Panc1 (cell line): Measurements from ENCODE around the gene LIN7C. TPM values are rescaled to one million over a fixed set of nuclear protein-coding genes. Genes with fewer than 3 reads are reported as not detected.

Experiments used
- ATAC-seq: fragments of 200-7000 bp; cut with Tn5 transposase; 2 replicates; pipeline ENCODE4 v1.9.1; 2020; ENCODE audit warnings: mild to moderate bottlenecking, moderate library complexity
- BruUV-seq: library from RNA; stranded (reverse); fragments of 400-500 nt; replicated peaks from 2 replicates; lab custom pipeline; 2021; lab: Mats Ljungman, UMichigan
- CTCF ChIA-PET: fragments of 300-600 bp; sonication (Branson Sonifier 250); formaldehyde crosslinking; loops from one replicate; lab custom pipeline; 2022; ENCODE audit warnings: antibody characterized with exemption; lab: Charles Lee
- POLR2A ChIA-PET: fragments of 300-600 bp; sonication (Branson Sonifier 250); formaldehyde crosslinking; loops from one replicate; lab custom pipeline; 2022; ENCODE audit warnings: antibody characterized with exemption; lab: Charles Lee
- DNase-seq: peaks from one replicate; pipeline ENCODE4 v3.0.0-alpha.2; 2010; ENCODE audit warnings: low read depth, low spot score
- H3K27ac ChIP-seq: 2 replicates; pipeline ENCODE4 v1.5.1; 2011; ENCODE audit warnings: mild to moderate bottlenecking, low read length, inconsistent platforms
- H3K27me3 ChIP-seq: fragments of 200-500 bp; sonication (Bioruptor generic); 2 replicates; pipeline ENCODE4 v1.6.0; 2014; ENCODE audit warnings: low read length, inconsistent platforms; ENCODE audit not compliant: control insufficient read depth, insufficient read depth
- H3K36me3 ChIP-seq: fragments of 200-500 bp; sonication (Bioruptor generic); 2 replicates; pipeline ENCODE4 v1.5.1; 2014; ENCODE audit warnings: inconsistent platforms, mild to moderate bottlenecking, low read length, moderate library complexity; ENCODE audit not compliant: control insufficient read depth, insufficient read depth
- H3K4me1 ChIP-seq: 2 replicates; pipeline ENCODE4 v1.5.1; 2011; ENCODE audit warnings: inconsistent platforms, mild to moderate bottlenecking, low read length, moderate library complexity; ENCODE audit not compliant: control insufficient read depth, insufficient read depth
- H3K4me3 ChIP-seq, 2 experiments: 2 replicates each; pipeline ENCODE4 v1.5.1; 2011 to 2012; ENCODE audit warnings: low read depth in 2 of 2, low read length in 2 of 2, mild to moderate bottlenecking in 2 of 2, inconsistent platforms in 1 of 2, moderate library complexity in 1 of 2
- H3K9me3 ChIP-seq: fragments of 200-500 bp; sonication (Bioruptor generic); 2 replicates; pipeline ENCODE4 v1.5.1; 2014; ENCODE audit warnings: low read depth, mild to moderate bottlenecking, inconsistent platforms, low read length, moderate library complexity; ENCODE audit not compliant: control insufficient read depth, insufficient read depth
- CTCF ChIP-seq: fragments of 450-650 bp; IDR thresholded peaks from 2 replicates; pipeline ENCODE4 v1.5.1; 2017; ENCODE audit warnings: mild to moderate bottlenecking
- POLR2AphosphoS5 ChIP-seq: IDR thresholded peaks from 2 replicates; pipeline ENCODE4 v1.6.1; 2012; ENCODE audit warnings: mild to moderate bottlenecking, low read depth, low read length, moderate library complexity
- REST ChIP-seq, 2 experiments: IDR thresholded peaks; 2 replicates each; pipeline ENCODE4 v1.6.1; 2011 to 2012; ENCODE audit warnings: low read depth in 2 of 2, control low read depth in 1 of 2, low read length in 1 of 2, mild to moderate bottlenecking in 1 of 2, moderate library complexity in 1 of 2; ENCODE audit not compliant: insufficient read depth in 1 of 2
- SIN3A ChIP-seq: IDR thresholded peaks from 2 replicates; pipeline ENCODE4 v1.6.1; 2012; ENCODE audit warnings: low read depth, mild to moderate bottlenecking, low read length, moderate library complexity, borderline replicate concordance; ENCODE audit not compliant: insufficient read depth
- TCF7L2 ChIP-seq: IDR thresholded peaks from 2 replicates; pipeline ENCODE4 v1.6.1; 2011; ENCODE audit warnings: mild to moderate bottlenecking, low read depth, low read length, inconsistent platforms
- in situ Hi-C: cut with HindIII; loops from 2 replicates; pipeline ENCODE4 v1.10.0; 2016; ENCODE audit warnings: low sequenced_read_pairs, low pct_unique_long_range_greater_than_20kb
- intact Hi-C: fragments of 100-400 bp; cut with micrococcal nuclease; formaldehyde crosslinking; loops from one replicate; pipeline ENCODE4 v1.10.0; 2022; ENCODE audit not compliant: unreplicated experiment
- total RNA-seq: library from RNA; stranded (reverse); gene quantifications from one replicate; pipeline ENCODE4 v1.2.1, GENCODE V29; 2021; ENCODE audit not compliant: unreplicated experiment

LIN7C gene
- total RNA-seq, 1 experiment from 2014 or later = 44.2 TPM

- DNase-seq (no peak), ATAC-seq (no peak)
- in situ Hi-C loops = no loop called here
- intact Hi-C loops = no loop called here
- Histone ChIP-seq H3K36me3 (no peaks in the 10 kb centered on the region), H3K4me3 (no peak overlapping the region), H3K9me3 (no peaks in the 10 kb centered on the region; the same call in 1 of the 2 replicates), H3K27ac (no peak overlapping the region), H3K4me1 (no peaks in the 10 kb centered on the region), H3K27me3 (peaks cover 2% of the 10 kb centered on the region; the same call in 1 of the 2 replicates)
- no TSS peak for BruUV-seq
- TF ChIP-seq SIN3A (no peak), REST (IDR thresholded peaks at IDR 0.05; ENCODE audit: insufficient read depth in 1 of 2, low read depth in 2 of 2, low read length in 1 of 2) (no peak)
- CTCF ChIA-PET = no interaction called here
- POLR2A ChIA-PET = no interaction called here
Measured at GRCh38 chr11:27514558-27514957, 8.0 kb upstream of the LIN7C start.

GRCh38 chr11:27514076-27514475, 7.5 kb upstream of the LIN7C start:
- Histone ChIP-seq H3K27ac (no peak overlapping the region), H3K27me3 (peaks cover 2% of the 10 kb centered on the region; the same call in 1 of the 2 replicates), H3K9me3 (no peaks in the 10 kb centered on the region; the same call in 1 of the 2 replicates), H3K4me3 (no peak overlapping the region), H3K36me3 (no peaks in the 10 kb centered on the region), H3K4me1 (no peaks in the 10 kb centered on the region)
- no peak for TF ChIP-seq TCF7L2
- no peak for TF ChIP-seq REST (IDR thresholded peaks at IDR 0.05; ENCODE audit: insufficient read depth in 1 of 2, low read depth in 2 of 2, low read length in 1 of 2)
- no peak for TF ChIP-seq CTCF
- TF ChIP-seq SIN3A = no peak
- no peak for TF ChIP-seq POLR2AphosphoS5
- ChIA-PET CTCF (no interaction called here), POLR2A (no interaction called here)
- in situ Hi-C loops (no loop called here), intact Hi-C loops (no loop called here)
- no peak for DNase-seq
- BruUV-seq = no TSS peak
- ATAC-seq = no peak
